SJSA1 (cell line): ENCODE results near the gene THAP8. TPM values are rescaled to one million over a fixed set of nuclear protein-coding genes. Genes with fewer than 3 reads are reported as not detected.
"Not testable (repeated sequence)": the region's sequence is repeated elsewhere in the genome, so short reads cannot be mapped to it uniquely, and the experiment has no call there.

Experiments used
- DNase-seq, 2 experiments: peaks; one replicate each; pipeline ENCODE4 v3.0.0-alpha.2; 2015 to 2020; ENCODE audit warnings: low spot score in 2 of 2, low read depth in 1 of 2
- H3K27ac ChIP-seq: fragments of 250-450 bp; sonication (Bioruptor Pico); 2 replicates; pipeline ENCODE4 v1.5.1; 2020; ENCODE audit warnings: mild to moderate bottlenecking, moderate library complexity
- H3K27me3 ChIP-seq: fragments of 250-450 bp; sonication (Bioruptor Pico); replicated peaks from 2 replicates; pipeline ENCODE4 v1.5.1; 2020; ENCODE audit warnings: mild to moderate bottlenecking, moderate library complexity
- H3K36me3 ChIP-seq: fragments of 250-450 bp; sonication (Bioruptor Pico); 2 replicates; pipeline ENCODE4 v1.5.1; 2020; ENCODE audit warnings: mild to moderate bottlenecking
- H3K4me1 ChIP-seq: fragments of 250-450 bp; sonication (Bioruptor Pico); replicated peaks from 2 replicates; pipeline ENCODE4 v1.6.1; 2021; ENCODE audit warnings: mild to moderate bottlenecking
- H3K4me3 ChIP-seq: fragments of 250-450 bp; sonication (Bioruptor Pico); 2 replicates; pipeline ENCODE4 v1.5.1; 2020; ENCODE audit warnings: mild to moderate bottlenecking
- H3K9me3 ChIP-seq: fragments of 250-450 bp; sonication (Bioruptor Pico); replicated peaks from 2 replicates; pipeline ENCODE4 v1.5.1; 2020; ENCODE audit warnings: mild to moderate bottlenecking
- total RNA-seq: library from RNA; depleted of rRNA; stranded (reverse); fragments of >200 nt; shearing (Covaris generic); gene quantifications from 2 replicates; pipeline ENCODE4 v1.2.3, GENCODE V29; 2014

The THAP8 gene
- total RNA-seq, 1 experiment from 2014 or later: 4.2 TPM

- Histone ChIP-seq H3K9me3 (no peaks in the 10 kb centered on the region), H3K27me3 (no peaks in the 10 kb centered on the region), H3K4me3 (no peak overlapping the region), H3K27ac (no peak overlapping the region), H3K4me1 (no peaks in the 10 kb centered on the region), H3K36me3 (peaks cover 90% of the 10 kb centered on the region)
- no peak for DNase-seq
Measured at GRCh38 chr19:36084231-36085009, 30.3 kb upstream of the THAP8 start.

GRCh38 chr19:36082916-36083315 lies 28.8 kb upstream of the THAP8 start:
- DNase-seq: no peak
- Histone ChIP-seq H3K9me3 (no peaks in the 10 kb centered on the region), H3K4me1 (no peaks in the 10 kb centered on the region), H3K27ac (no peak overlapping the region), H3K27me3 (no peaks in the 10 kb centered on the region), H3K4me3 (no peak overlapping the region), H3K36me3 (peaks cover 88% of the 10 kb centered on the region)

GRCh38 chr19:36081894-36082293 lies 27.8 kb upstream of the THAP8 start:
- no peaks in the 10 kb centered on the region for H3K4me1 ChIP-seq
- H3K4me3 ChIP-seq: no peak overlapping the region
- peaks cover 89% of the 10 kb centered on the region for H3K36me3 ChIP-seq
- H3K27me3 ChIP-seq: no peaks in the 10 kb centered on the region
- no peak for DNase-seq
- no peaks in the 10 kb centered on the region for H3K9me3 ChIP-seq
- no peak overlapping the region for H3K27ac ChIP-seq

- H3K27ac ChIP-seq: no peak overlapping the region
- no peak for DNase-seq
- H3K9me3 ChIP-seq: no peaks in the 10 kb centered on the region
- no peak overlapping the region for H3K4me3 ChIP-seq
- H3K27me3 ChIP-seq: no peaks in the 10 kb centered on the region
- H3K4me1 ChIP-seq: no peaks in the 10 kb centered on the region
- peaks cover 86% of the 10 kb centered on the region for H3K36me3 ChIP-seq
Measured at GRCh38 chr19:36081385-36081784, 27.3 kb upstream of the THAP8 start.

GRCh38 chr19:36079389-36079945 lies 25.4 kb upstream of the THAP8 start:
- Histone ChIP-seq H3K36me3 (peaks cover 88% of the 10 kb centered on the region), H3K27me3 (no peaks in the 10 kb centered on the region), H3K9me3 (no peaks in the 10 kb centered on the region), H3K27ac (no peak overlapping the region), H3K4me3 (no peak overlapping the region), H3K4me1 (no peaks in the 10 kb centered on the region)
- no peak for DNase-seq

GRCh38 chr19:36073121-36073876 lies 19.2 kb upstream of the THAP8 start:
- DNase-seq: no peak
- H3K4me1 ChIP-seq: peaks cover 10% of the 10 kb centered on the region

GRCh38 chr19:36072081-36072480 lies 18.0 kb upstream of the THAP8 start:
- H3K27me3 ChIP-seq: no peaks in the 10 kb centered on the region

More at GRCh38 chr19:36073121-36073876, 19.2 kb upstream of the THAP8 start:
- H3K36me3 ChIP-seq: peaks cover 72% of the 10 kb centered on the region
- H3K27me3 ChIP-seq: no peaks in the 10 kb centered on the region
- H3K4me3 ChIP-seq: no peak overlapping the region
- no peak overlapping the region for H3K27ac ChIP-seq
- H3K9me3 ChIP-seq: no peaks in the 10 kb centered on the region

GRCh38 chr19:36068810-36069499 lies 14.9 kb upstream of the THAP8 start:
- H3K9me3 ChIP-seq, H3K27me3 ChIP-seq, H3K4me3 ChIP-seq, H3K27ac ChIP-seq, H3K4me1 ChIP-seq, DNase-seq: not testable (repeated sequence)
- peaks cover 77% of the 10 kb centered on the region for H3K36me3 ChIP-seq

More at GRCh38 chr19:36072081-36072480, 18.0 kb upstream of the THAP8 start:
- Histone ChIP-seq H3K36me3 (peaks cover 73% of the 10 kb centered on the region), H3K4me1 (peaks cover 10% of the 10 kb centered on the region), H3K4me3 (no peak overlapping the region), H3K27ac (no peak overlapping the region), H3K9me3 (no peaks in the 10 kb centered on the region)
- no peak for DNase-seq

GRCh38 chr19:36067681-36068080 lies 13.6 kb upstream of the THAP8 start:
- no peaks in the 10 kb centered on the region for H3K27me3 ChIP-seq

GRCh38 chr19:36064826-36065225 lies 10.7 kb upstream of the THAP8 start:
- no peak overlapping the region for H3K27ac ChIP-seq
- H3K9me3 ChIP-seq: no peaks in the 10 kb centered on the region
- no peaks in the 10 kb centered on the region for H3K4me1 ChIP-seq
- H3K36me3 ChIP-seq: peaks cover 84% of the 10 kb centered on the region
- no peak overlapping the region for H3K4me3 ChIP-seq
- no peaks in the 10 kb centered on the region for H3K27me3 ChIP-seq
- no peak for DNase-seq

More at GRCh38 chr19:36067681-36068080, 13.6 kb upstream of the THAP8 start:
- Histone ChIP-seq H3K4me1 (peaks cover 10% of the 10 kb centered on the region), H3K36me3 (peaks cover 79% of the 10 kb centered on the region), H3K9me3 (no peaks in the 10 kb centered on the region), H3K27ac (no peak overlapping the region), H3K4me3 (no peak overlapping the region)
- no peak for DNase-seq

GRCh38 chr19:36061367-36061766 lies 7.3 kb upstream of the THAP8 start:
- no peak overlapping the region for H3K4me3 ChIP-seq
- peaks cover under 1% of the 10 kb centered on the region; the same call in 1 of the 2 replicates for H3K4me1 ChIP-seq
- H3K9me3 ChIP-seq: no peaks in the 10 kb centered on the region
- no peaks in the 10 kb centered on the region for H3K27me3 ChIP-seq
- H3K27ac ChIP-seq: no peak overlapping the region
- no peak for DNase-seq
- H3K36me3 ChIP-seq: peaks cover 94% of the 10 kb centered on the region

GRCh38 chr19:36060430-36060829 lies 6.3 kb upstream of the THAP8 start:
- Histone ChIP-seq H3K27ac (no peak overlapping the region), H3K27me3 (no peaks in the 10 kb centered on the region), H3K4me3 (no peak overlapping the region), H3K9me3 (no peaks in the 10 kb centered on the region), H3K36me3 (peaks cover 90% of the 10 kb centered on the region), H3K4me1 (peaks cover 9% of the 10 kb centered on the region)
- no peak for DNase-seq

- H3K9me3 ChIP-seq: no peaks in the 10 kb centered on the region
- H3K27me3 ChIP-seq: no peaks in the 10 kb centered on the region
- no peak for DNase-seq
- H3K36me3 ChIP-seq: peaks cover 79% of the 10 kb centered on the region
- peaks cover 9% of the 10 kb centered on the region for H3K4me1 ChIP-seq
- H3K4me3 ChIP-seq: no peak overlapping the region
- no peak overlapping the region for H3K27ac ChIP-seq
Measured at GRCh38 chr19:36059180-36059910, 5.3 kb upstream of the THAP8 start.
